Thoracic aorta (tissue), 2 donors: ENCODE results near the gene NKAIN2. TPM values are rescaled to one million over a fixed set of nuclear protein-coding genes. Genes with fewer than 3 reads are reported as not detected.

Source experiments
- ATAC-seq: fragments of 150-250 bp; one replicate; pipeline ENCODE4 v1.8.0; 2017; ENCODE audit warnings: low read depth; ENCODE audit not compliant: insufficient number of reproducible peaks, low FRiP score
- DNase-seq: peaks from one replicate; pipeline ENCODE4 v3.0.0-alpha.2; 2020; ENCODE audit warnings: low spot score
- H3K27ac ChIP-seq, 2 donors: fragments of 200-600 bp; sonication (generic); 1 replicate in 1 of 2; 2 replicates in 1 of 2; pipeline ENCODE4 v1.5.1; 2016; ENCODE audit warnings: mild to moderate bottlenecking in 2 of 2, moderate library complexity in 2 of 2
- H3K27me3 ChIP-seq: fragments of 200-600 bp; sonication (generic); replicated peaks from 2 replicates; pipeline ENCODE4 v1.6.0; 2016; ENCODE audit warnings: mild to moderate bottlenecking; ENCODE audit not compliant: insufficient read depth
- H3K36me3 ChIP-seq: fragments of 200-600 bp; sonication (generic); one replicate; pipeline ENCODE4 v1.5.1; 2016
- H3K4me1 ChIP-seq, 2 donors: fragments of 200-600 bp; sonication (generic); 1 replicate in 1 of 2; 2 replicates in 1 of 2; pipeline versions ENCODE4 v1.5.1 to v1.6.0; 2016; ENCODE audit warnings: low read depth in 2 of 2, mild to moderate bottlenecking in 1 of 2; ENCODE audit not compliant: control insufficient read depth in 1 of 2
- H3K4me3 ChIP-seq: fragments of 200-600 bp; sonication (generic); 2 replicates; pipeline ENCODE4 v1.5.1; 2016; ENCODE audit warnings: mild to moderate bottlenecking
- H3K9me3 ChIP-seq: fragments of 200-600 bp; sonication (generic); 2 replicates; pipeline ENCODE4 v1.5.1; 2016
- total RNA-seq, 2 donors: library from RNA; depleted of rRNA; stranded (reverse); fragments of >200 nt; gene quantifications; one replicate each; pipeline versions ENCODE4 v1.1.0 to v1.2.3, GENCODE V29; 2016
- TF ChIP-seq, protein P1 (sequence below): fragments of 200-600 bp; sonication (generic); IDR thresholded peaks from one replicate; pipeline ENCODE4 v1.5.1; 2019; ENCODE audit warnings: antibody characterized with exemption

The NKAIN2 gene
- total RNA-seq, 2 donors from 2014 or later: 0.28 TPM; not detected in 1

DNA sequence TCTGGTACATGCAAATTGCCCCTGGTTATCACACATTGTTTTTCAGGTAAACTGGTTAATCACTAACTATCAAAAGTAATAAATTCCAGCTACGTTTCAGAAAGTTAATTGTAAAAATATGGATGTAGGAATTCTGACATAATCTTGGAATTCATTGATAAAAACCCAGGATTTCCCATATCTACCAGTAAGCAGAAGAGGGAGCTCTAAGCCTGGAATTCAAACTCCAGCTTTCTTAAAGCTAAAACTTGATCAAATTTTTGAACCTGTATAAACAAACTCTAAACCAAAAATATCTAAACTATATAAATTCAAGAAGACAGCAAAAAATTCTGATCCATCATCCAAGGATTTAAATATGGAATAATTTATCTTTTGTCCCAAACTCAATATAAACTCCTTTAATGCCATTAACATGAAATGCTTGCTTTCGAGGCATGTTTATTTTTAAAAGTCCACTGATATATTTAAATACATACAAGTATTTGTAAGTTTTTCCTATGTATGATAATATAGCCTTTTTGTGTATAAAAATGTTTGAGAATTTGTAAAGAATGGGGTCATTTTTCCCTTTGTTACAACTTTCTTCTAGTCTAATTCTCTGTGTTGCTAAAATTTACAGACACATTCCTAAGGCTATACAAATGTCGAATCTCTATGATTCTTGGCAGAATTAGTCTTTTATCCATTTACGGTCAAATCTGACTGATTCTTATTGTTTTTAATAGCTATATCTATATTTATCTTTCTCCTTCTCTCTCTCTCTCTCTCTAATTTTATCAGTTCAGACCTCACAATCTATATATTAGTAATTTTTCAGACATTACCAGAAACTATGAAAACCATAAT is 1067.2 kb downstream of the NKAIN2 start:
- no peak for ATAC-seq
- no peak for DNase-seq
- H3K36me3 ChIP-seq: no peaks in the 10 kb centered on the region
- no peak overlapping the region for H3K27ac ChIP-seq
- no peaks in the 10 kb centered on the region for H3K4me1 ChIP-seq
- no peaks in the 10 kb centered on the region for H3K9me3 ChIP-seq
- H3K4me3 ChIP-seq: peak overlapping the region; percentile 2
- TF ChIP-seq, protein P1, sequence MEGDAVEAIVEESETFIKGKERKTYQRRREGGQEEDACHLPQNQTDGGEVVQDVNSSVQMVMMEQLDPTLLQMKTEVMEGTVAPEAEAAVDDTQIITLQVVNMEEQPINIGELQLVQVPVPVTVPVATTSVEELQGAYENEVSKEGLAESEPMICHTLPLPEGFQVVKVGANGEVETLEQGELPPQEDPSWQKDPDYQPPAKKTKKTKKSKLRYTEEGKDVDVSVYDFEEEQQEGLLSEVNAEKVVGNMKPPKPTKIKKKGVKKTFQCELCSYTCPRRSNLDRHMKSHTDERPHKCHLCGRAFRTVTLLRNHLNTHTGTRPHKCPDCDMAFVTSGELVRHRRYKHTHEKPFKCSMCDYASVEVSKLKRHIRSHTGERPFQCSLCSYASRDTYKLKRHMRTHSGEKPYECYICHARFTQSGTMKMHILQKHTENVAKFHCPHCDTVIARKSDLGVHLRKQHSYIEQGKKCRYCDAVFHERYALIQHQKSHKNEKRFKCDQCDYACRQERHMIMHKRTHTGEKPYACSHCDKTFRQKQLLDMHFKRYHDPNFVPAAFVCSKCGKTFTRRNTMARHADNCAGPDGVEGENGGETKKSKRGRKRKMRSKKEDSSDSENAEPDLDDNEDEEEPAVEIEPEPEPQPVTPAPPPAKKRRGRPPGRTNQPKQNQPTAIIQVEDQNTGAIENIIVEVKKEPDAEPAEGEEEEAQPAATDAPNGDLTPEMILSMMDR: peak; percentile 61
- no peaks in the 10 kb centered on the region for H3K27me3 ChIP-seq

- Histone ChIP-seq H3K4me3 (no peak overlapping the region), H3K9me3 (no peaks in the 10 kb centered on the region), H3K27ac (no peak overlapping the region), H3K4me1 (no peaks in the 10 kb centered on the region), H3K27me3 (no peaks in the 10 kb centered on the region), H3K36me3 (no peaks in the 10 kb centered on the region)
- no peak for ATAC-seq
- TF ChIP-seq, protein P1: no peak
- DNase-seq: no peak
Observed at GRCh38 chr6:124872361-124873065, 1068.8 kb downstream of the NKAIN2 start.

DNA sequence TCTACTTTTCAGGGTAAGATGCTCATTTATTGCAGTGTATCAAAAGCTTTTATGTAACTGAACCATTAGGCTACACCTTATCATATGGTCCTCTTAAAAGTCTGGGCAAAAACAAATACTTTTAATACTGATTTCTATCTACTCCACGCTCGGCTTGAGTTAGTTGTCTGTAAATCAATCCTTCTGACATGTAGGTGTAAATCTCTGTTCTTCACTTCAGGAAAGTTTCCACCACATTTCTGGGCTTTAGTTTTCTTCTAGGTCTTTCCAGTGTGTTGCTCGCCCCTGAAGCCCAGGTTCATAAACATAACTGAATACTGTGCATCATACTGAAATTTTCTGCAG is 1069.4 kb downstream of the NKAIN2 start:
- Histone ChIP-seq H3K4me1 (no peaks in the 10 kb centered on the region), H3K36me3 (no peaks in the 10 kb centered on the region), H3K4me3 (no peak overlapping the region), H3K27ac (no peak overlapping the region), H3K27me3 (no peaks in the 10 kb centered on the region), H3K9me3 (no peaks in the 10 kb centered on the region)
- TF ChIP-seq, protein P1: no peak
- DNase-seq (no peak), ATAC-seq (no peak)

Other genes starting within 250 kb of the NKAIN2 start
- gene TRDN, start 166.9 kb upstream of the NKAIN2 start, total RNA-seq: under 1 TPM in 1 of 2 donors, not detected in 1; 0.14 TPM